Tibial nerve (tissue), 4 donors: ENCODE measurements around the gene SHISAL1. TPM values are rescaled to one million over a fixed set of nuclear protein-coding genes. Genes with fewer than 3 reads are reported as not detected.

Source experiments
- DNase-seq, 2 donors: peaks; one replicate each; pipeline ENCODE4 v3.0.0-alpha.2; 2019; ENCODE audit warnings: low spot score in 2 of 2
- H3K27ac ChIP-seq, 4 donors: fragments of 200-600 bp; sonication (generic) in 3 of 4; one replicate each; pipeline ENCODE4 v1.5.1; 2017 to 2019; ENCODE audit warnings: mild to moderate bottlenecking in 1 of 4
- H3K27me3 ChIP-seq, 2 donors: fragments of 200-600 bp; sonication (generic) in 1 of 2; one replicate each; pipeline versions ENCODE4 v1.5.1 to v1.6.0; 2017 to 2019
- H3K36me3 ChIP-seq, 3 donors: fragments of 200-600 bp; sonication (generic); one replicate each; pipeline ENCODE4 v1.5.1; 2018 to 2019
- H3K4me1 ChIP-seq, 4 donors: fragments of 200-600 bp; sonication (generic) in 3 of 4; one replicate each; pipeline ENCODE4 v1.5.1; 2017 to 2019
- H3K4me3 ChIP-seq, 4 donors: fragments of 200-600 bp; sonication (generic) in 3 of 4; one replicate each; pipeline ENCODE4 v1.5.1; 2017 to 2019; ENCODE audit warnings: mild to moderate bottlenecking in 1 of 4, moderate library complexity in 1 of 4
- H3K9me3 ChIP-seq, 4 donors: fragments of 200-600 bp; sonication (generic) in 3 of 4; one replicate each; pipeline ENCODE4 v1.5.1; 2017 to 2019
- CTCF ChIP-seq, 5 experiments: fragments of 200-600 bp in 3 of 5; fragments of 450-650 bp in 2 of 5; sonication (generic) in 3 of 5; IDR thresholded peaks; one replicate each; pipeline ENCODE4 v1.5.1; 2016 to 2019; ENCODE audit warnings: antibody characterized with exemption in 5 of 5, mild to moderate bottlenecking in 3 of 5, moderate library complexity in 2 of 5
- EP300 ChIP-seq, 2 donors: sonication (generic); formaldehyde crosslinking; IDR thresholded peaks; one replicate each; pipeline ENCODE4 v1.6.1; 2017; ENCODE audit warnings: antibody characterized with exemption in 2 of 2, mild to moderate bottlenecking in 1 of 2
- POLR2A ChIP-seq, 2 donors: fragments of 450-650 bp; IDR thresholded peaks; one replicate each; pipeline ENCODE4 v1.6.1; 2017; ENCODE audit warnings: antibody characterized with exemption in 2 of 2, mild to moderate bottlenecking in 2 of 2, moderate library complexity in 2 of 2
- WGBS, 2 donors: methylation state at CpG; one replicate each; pipeline ENCODE4 v1.1.5; 2018; 5-methylcytosine and 5-hydroxymethylcytosine counted together
- total RNA-seq, 4 donors: library from RNA; depleted of rRNA; stranded (reverse); fragments of >200 nt; gene quantifications; one replicate each; pipeline ENCODE4 v1.1.0, GENCODE V29; 2016

Gene SHISAL1
- total RNA-seq, 4 donors from 2014 or later = 0.22 to 1.0 (median 0.59) TPM

GRCh38 chr22:44254811-44255210 lies 57.9 kb downstream of the SHISAL1 start:
- WGBS, 2 donors = 82 to 94% methylated on average over 2 of the region's 2 CpGs
- Histone ChIP-seq H3K27me3 (no peaks in the 10 kb centered on the region), H3K4me1 (no peaks in the 10 kb centered on the region), H3K27ac (no peak overlapping the region), H3K9me3 (peaks cover 0 to 13% (median 0%) of the 10 kb centered on the region in 4 donors), H3K4me3 (no peak overlapping the region), H3K36me3 (no peaks in the 10 kb centered on the region)
- TF ChIP-seq EP300 (IDR thresholded peaks at IDR 0.05) (no peak), CTCF (IDR thresholded peaks at IDR 0.05) (no peak), POLR2A (IDR thresholded peaks at IDR 0.05) (no peak)
- no peak for DNase-seq

GRCh38 chr22:44249376-44250147 lies 63.2 kb downstream of the SHISAL1 start:
- WGBS, 2 donors = 93 to 94% methylated on average over 12 of the region's 12 CpGs
- no peak for DNase-seq

GRCh38 chr22:44248926-44249325 lies 63.8 kb downstream of the SHISAL1 start:
- peaks cover 0 to 24% (median 2%) of the 10 kb centered on the region in 4 donors for H3K9me3 ChIP-seq
- 89 to 95% methylated on average over 10 of the region's 10 CpGs for WGBS, 2 donors
- no peak for DNase-seq

More at GRCh38 chr22:44249376-44250147, 63.2 kb downstream of the SHISAL1 start:
- Histone ChIP-seq H3K27ac (no peak overlapping the region), H3K4me3 (no peak overlapping the region), H3K4me1 (no peaks in the 10 kb centered on the region), H3K9me3 (peaks cover 0 to 24% (median 2%) of the 10 kb centered on the region in 4 donors), H3K36me3 (no peaks in the 10 kb centered on the region), H3K27me3 (no peaks in the 10 kb centered on the region)
- no peak for TF ChIP-seq EP300 (IDR thresholded peaks at IDR 0.05)
- no peak for TF ChIP-seq CTCF (IDR thresholded peaks at IDR 0.05)
- TF ChIP-seq POLR2A (IDR thresholded peaks at IDR 0.05) = no peak

GRCh38 chr22:44247923-44248892 lies 64.5 kb downstream of the SHISAL1 start:
- no peak for DNase-seq
- Histone ChIP-seq H3K36me3 (no peaks in the 10 kb centered on the region), H3K4me3 (no peak overlapping the region), H3K9me3 (peaks cover 0 to 24% (median 2%) of the 10 kb centered on the region in 4 donors), H3K27ac (no peak overlapping the region), H3K27me3 (no peaks in the 10 kb centered on the region), H3K4me1 (no peaks in the 10 kb centered on the region)
- no peak for TF ChIP-seq EP300 (IDR thresholded peaks at IDR 0.05)
- TF ChIP-seq POLR2A (IDR thresholded peaks at IDR 0.05) = no peak
- no peak for TF ChIP-seq CTCF (IDR thresholded peaks at IDR 0.05)
- WGBS, 2 donors = 90 to 92% methylated on average over 23 to 25 of the region's 25 CpGs

More at GRCh38 chr22:44248926-44249325, 63.8 kb downstream of the SHISAL1 start:
- Histone ChIP-seq H3K4me3 (no peak overlapping the region), H3K36me3 (no peaks in the 10 kb centered on the region), H3K4me1 (no peaks in the 10 kb centered on the region), H3K27me3 (no peaks in the 10 kb centered on the region), H3K27ac (no peak overlapping the region)
- TF ChIP-seq EP300 (IDR thresholded peaks at IDR 0.05) (no peak), CTCF (IDR thresholded peaks at IDR 0.05) (no peak), POLR2A (IDR thresholded peaks at IDR 0.05) (no peak)
